H1 (cell line): ENCODE measurements around the gene CPTP. TPM values are rescaled to one million over a fixed set of nuclear protein-coding genes. Genes with fewer than 3 reads are reported as not detected.

Source experiments
- BACH1 ChIP-seq: IDR thresholded peaks from 2 replicates; pipeline ENCODE4 v1.6.1; 2012; ENCODE audit warnings: low read length, improper control_type of control experiment
- BCL11A ChIP-seq, 2 experiments: IDR thresholded peaks; one replicate each; pipeline ENCODE4 v1.6.1; 2011; ENCODE audit warnings: low read depth in 2 of 2, low read length in 2 of 2, mild to moderate bottlenecking in 2 of 2
- BRCA1 ChIP-seq: IDR thresholded peaks from 2 replicates; pipeline ENCODE4 v1.6.1; 2012; ENCODE audit warnings: low read depth, low read length, improper control_type of control experiment
- CEBPB ChIP-seq: IDR thresholded peaks from 2 replicates; pipeline ENCODE4 v1.6.1; 2012; ENCODE audit warnings: low read depth, low read length
- EZH2 ChIP-seq: fragments of 200-600 bp; sonication (generic); IDR thresholded peaks from 2 replicates; pipeline ENCODE4 v1.7.1; 2012; ENCODE audit warnings: low read depth, mild to moderate bottlenecking, moderate library complexity, low read length, inconsistent platforms; ENCODE audit not compliant: severe bottlenecking
- HDAC6 ChIP-seq: IDR thresholded peaks from one replicate; pipeline ENCODE4 v1.7.1; 2012; ENCODE audit warnings: low read depth, mild to moderate bottlenecking, inconsistent platforms, low read length, moderate library complexity
- JUND ChIP-seq: IDR thresholded peaks from 2 replicates; pipeline ENCODE4 v1.6.1; 2011; ENCODE audit warnings: mild to moderate bottlenecking, improper control_type of control experiment, low read length
- KDM1A ChIP-seq: fragments of 200-600, 300-600 bp; sonication (generic); IDR thresholded peaks from 2 replicates; pipeline ENCODE4 v1.7.1; 2016; ENCODE audit warnings: mild to moderate bottlenecking, low read length, borderline replicate concordance
- NRF1 ChIP-seq: IDR thresholded peaks from 2 replicates; pipeline ENCODE4 v1.6.1; 2011; ENCODE audit warnings: mild to moderate bottlenecking, low read depth, low read length, improper control_type of control experiment
- POU5F1 ChIP-seq: IDR thresholded peaks from 2 replicates; pipeline ENCODE4 v1.6.1; 2011; ENCODE audit warnings: low read depth, mild to moderate bottlenecking, low read length, moderate library complexity
- RAD21 ChIP-seq, 2 experiments: IDR thresholded peaks in 1 of 2; conservative IDR thresholded peaks in 1 of 2; 2 replicates each; pipeline ENCODE4 v1.6.1; 2011; ENCODE audit warnings: low read depth in 2 of 2, low read length in 2 of 2, improper control_type of control experiment in 1 of 2, inconsistent platforms in 1 of 2, mild to moderate bottlenecking in 1 of 2, moderate library complexity in 1 of 2
- RXRA ChIP-seq: IDR thresholded peaks from 2 replicates; pipeline ENCODE4 v1.6.1; 2011; ENCODE audit warnings: low read depth, mild to moderate bottlenecking, low read length, moderate library complexity; ENCODE audit not compliant: insufficient read depth
- SIN3A ChIP-seq, 2 experiments: IDR thresholded peaks in 1 of 2; conservative IDR thresholded peaks in 1 of 2; 2 replicates each; pipeline ENCODE4 v1.6.1; 2011 to 2012; ENCODE audit warnings: low read length in 2 of 2, improper control_type of control experiment in 1 of 2, low read depth in 1 of 2, mild to moderate bottlenecking in 1 of 2
- SIRT6 ChIP-seq: IDR thresholded peaks from one replicate; pipeline ENCODE4 v1.7.1; 2012; ENCODE audit warnings: low read length, inconsistent platforms
- SP1 ChIP-seq: IDR thresholded peaks from 2 replicates; pipeline ENCODE4 v1.6.1; 2011; ENCODE audit warnings: low read depth, low read length
- SP4 ChIP-seq: IDR thresholded peaks from 2 replicates; pipeline ENCODE4 v1.6.1; 2012; ENCODE audit warnings: low read length, inconsistent platforms
- TAF1 ChIP-seq: IDR thresholded peaks from 2 replicates; pipeline ENCODE4 v1.6.1; 2011; ENCODE audit warnings: mild to moderate bottlenecking, low read depth, low read length
- TAF7 ChIP-seq: optimal IDR thresholded peaks from 2 replicates; pipeline ENCODE3; 2011; ENCODE audit warnings: low read depth, mild to moderate bottlenecking, inconsistent platforms, low read length, moderate library complexity, borderline replicate concordance
- TCF12 ChIP-seq: IDR thresholded peaks from 2 replicates; pipeline ENCODE4 v1.6.1; 2011; ENCODE audit warnings: low read depth, mild to moderate bottlenecking, low read length
- TEAD4 ChIP-seq: IDR thresholded peaks from 2 replicates; pipeline ENCODE4 v1.6.1; 2012; ENCODE audit warnings: low read depth, low read length, inconsistent platforms, mixed read lengths
- YY1 ChIP-seq: IDR thresholded peaks from 2 replicates; pipeline ENCODE4 v1.6.1; 2011; ENCODE audit warnings: low read depth, mild to moderate bottlenecking, low read length
- polyA plus RNA-seq, 7 experiments: library from polyadenylated mRNA; depleted of rRNA in 3 of 7; stranded (reverse) in 5 of 7; unstranded in 2 of 7; fragments of >200 nt in 5 of 7; fragments of 200-250 nt in 2 of 7; gene quantifications; 1 replicate in 5 of 7; 2 replicates in 1 of 7; 4 replicates in 1 of 7; pipeline versions ENCODE4 v1.2.1 to v1.2.3, GENCODE V29; 2011 to 2013; ENCODE audit warnings: missing spikeins in 2 of 7, mixed read lengths in 2 of 7
- total RNA-seq: library from RNA; stranded (reverse); fragmentation: NEBNext Ultra II Directional; extraction: Animal tissue kit (Norgen Biotek cat#: 25700); gene quantifications from 2 replicates; pipeline ENCODE4 v1.2.1, GENCODE V29; 2021
- TF ChIP-seq, protein P1 (sequence below): IDR thresholded peaks from 2 replicates; pipeline ENCODE4 v1.6.1; 2012; ENCODE audit warnings: inconsistent platforms
- TF ChIP-seq, protein P2 (sequence below): IDR thresholded peaks from 2 replicates; pipeline ENCODE4 v1.6.1; 2012; ENCODE audit warnings: inconsistent platforms

The CPTP gene
- total and polyA plus RNA-seq, 2 of the 8 experiments (the other 6 are each of a cell fraction or from before 2014, with no cell fraction given): 8.1 to 10.6 TPM

DNA sequence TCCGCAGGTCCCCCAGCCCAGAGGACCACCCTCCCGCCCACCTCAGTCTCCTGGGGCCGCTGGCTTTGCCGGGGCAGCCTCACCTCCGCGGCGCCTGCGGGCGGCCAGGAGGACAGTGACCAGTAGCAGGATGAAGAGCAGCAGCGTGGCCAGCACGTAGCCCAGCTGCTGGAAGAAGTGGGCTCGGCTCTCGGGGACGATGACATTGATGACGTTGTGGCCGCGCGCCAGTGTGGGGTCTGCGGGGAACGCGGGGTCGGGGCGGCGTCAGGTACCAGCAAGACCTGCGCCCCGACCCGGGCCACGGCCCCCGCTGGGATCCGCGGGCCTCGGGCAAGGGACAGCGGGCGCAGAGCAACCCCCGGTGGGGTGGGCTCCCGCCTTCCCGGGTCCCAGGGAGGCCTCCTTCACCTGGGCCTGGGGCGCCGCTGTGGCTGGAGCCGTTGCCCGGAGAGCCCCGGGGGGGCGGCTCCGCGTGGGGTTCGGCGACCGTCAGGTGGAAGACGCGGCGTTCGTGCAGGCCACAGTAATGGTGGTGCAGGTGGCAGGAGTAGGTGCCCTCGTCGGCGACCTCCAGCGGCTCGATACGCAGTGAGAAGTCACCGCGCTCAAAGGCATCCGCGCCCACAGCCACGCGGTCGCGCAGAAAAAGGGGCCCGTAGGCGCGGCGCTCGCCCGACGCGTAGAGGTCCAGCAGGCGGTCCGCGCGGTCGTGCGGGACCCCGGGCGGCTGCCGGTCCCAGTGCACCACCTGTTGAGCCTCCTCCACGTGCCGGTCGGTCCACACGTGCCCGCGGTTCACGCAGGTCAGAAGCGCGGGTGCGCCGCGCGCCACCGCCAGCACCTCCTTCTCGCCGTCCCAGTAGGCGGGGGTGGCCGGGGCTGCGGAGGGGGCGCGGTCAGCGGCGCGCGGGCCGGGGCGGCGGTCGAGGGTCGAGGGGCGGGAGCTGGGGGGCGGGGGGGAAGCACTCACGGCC, 30.0 kb downstream of the CPTP start (continued):
- TF ChIP-seq, protein P1, sequence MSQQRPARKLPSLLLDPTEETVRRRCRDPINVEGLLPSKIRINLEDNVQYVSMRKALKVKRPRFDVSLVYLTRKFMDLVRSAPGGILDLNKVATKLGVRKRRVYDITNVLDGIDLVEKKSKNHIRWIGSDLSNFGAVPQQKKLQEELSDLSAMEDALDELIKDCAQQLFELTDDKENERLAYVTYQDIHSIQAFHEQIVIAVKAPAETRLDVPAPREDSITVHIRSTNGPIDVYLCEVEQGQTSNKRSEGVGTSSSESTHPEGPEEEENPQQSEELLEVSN: peak; percentile 16
- TF ChIP-seq SIRT6 (no peak), SP1 (no peak), KDM1A (no peak), TCF12 (no peak), POU5F1 (no peak), NRF1 (no peak), TAF1 (no peak), JUND (no peak), HDAC6 (no peak), TAF7 (no peak), BCL11A (IDR thresholded peaks at IDR 0.05; ENCODE audit: low read depth in 2 of 2, low read length in 2 of 2) (no peak), SP4 (no peak), SIN3A (conservative IDR thresholded peaks at IDR 0.05 in 1 of 2, IDR thresholded peaks at IDR 0.05 in 1 of 2; ENCODE audit: low read depth in 1 of 2, low read length in 2 of 2) (no peak), TEAD4 (no peak), BRCA1 (no peak), BACH1 (peak; percentile 45; the same call in 1 of the 2 replicates), EZH2 (peak; percentile 76), RXRA (no peak), RAD21 (IDR thresholded peaks at IDR 0.05 in 1 of 2, conservative IDR thresholded peaks at IDR 0.05 in 1 of 2; ENCODE audit: low read depth in 2 of 2, low read length in 2 of 2) (no peak), CEBPB (no peak), YY1 (no peak)
- TF ChIP-seq, protein P2, sequence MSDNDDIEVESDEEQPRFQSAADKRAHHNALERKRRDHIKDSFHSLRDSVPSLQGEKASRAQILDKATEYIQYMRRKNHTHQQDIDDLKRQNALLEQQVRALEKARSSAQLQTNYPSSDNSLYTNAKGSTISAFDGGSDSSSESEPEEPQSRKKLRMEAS: 0 out of 2 replicates have a peak, but pooled peaks have one; percentile 25
